A549 (cell line): ENCODE measurements around the gene PRSS8. TPM values are rescaled to one million over a fixed set of nuclear protein-coding genes. Genes with fewer than 3 reads are reported as not detected.

ENCODE experiments used
- ATAC-seq, 2 experiments: fragments of 200-7000 bp in 1 of 2; fragments of >200 bp in 1 of 2; cut with Nextera tagmentation in 1 of 2; cut with Tn5 transposase in 1 of 2; 3 replicates each; pipeline versions ENCODE4 v1.8.0 to v1.9.1; 2018 to 2020; ENCODE audit warnings: mild to moderate bottlenecking in 1 of 2, moderate library complexity in 1 of 2
- CTCF ChIA-PET: fragments of 300-600 bp; sonication (Branson Sonifier 250); formaldehyde crosslinking; extraction: SDS; loops from one replicate; lab custom pipeline; 2021; ENCODE audit warnings: antibody characterized with exemption, inconsistent platforms; lab: Yijun Ruan, JAX
- POLR2A ChIA-PET: fragments of 350-600 bp; formaldehyde crosslinking; extraction: SDS; loops from one replicate; lab custom pipeline; 2021; ENCODE audit warnings: antibody characterized with exemption, inconsistent platforms; lab: Yijun Ruan, JAX
- DNase-seq, 2 experiments: peaks; one replicate each; pipeline versions ENCODE4 v3.0.0 to v3.0.0-alpha.2; 2011 to 2016; ENCODE audit warnings: low read depth in 1 of 2, low spot score in 1 of 2
- FAIRE-seq: peaks from 2 replicates; lab custom pipeline; 2011; peaks lifted over from hg19 to GRCh38; lab: Jason Lieb, UNC
- H3K27ac ChIP-seq, 2 experiments: fragments of >200 bp; sonication (Bioruptor Twin); formaldehyde crosslinking; 3 replicates each; pipeline ENCODE4 v1.5.1; 2016 to 2017
- H3K4me1 ChIP-seq: fragments of >200 bp; sonication (Bioruptor Twin); formaldehyde crosslinking; 3 replicates; pipeline ENCODE4 v1.6.1; 2016
- H3K4me2 ChIP-seq: fragments of >200 bp; sonication (Bioruptor Twin); formaldehyde crosslinking; 3 replicates; pipeline ENCODE4 v1.6.1; 2016
- H3K4me3 ChIP-seq: fragments of >200 bp; sonication (Bioruptor Twin); formaldehyde crosslinking; 3 replicates; pipeline ENCODE4 v1.5.1; 2016
- H3K9me3 ChIP-seq: fragments of >200 bp; sonication (Bioruptor Twin); formaldehyde crosslinking; 3 replicates; pipeline ENCODE4 v1.6.1; 2016
- CBX2 ChIP-seq: fragments of 200-600 bp; sonication (generic); IDR thresholded peaks from 2 replicates; pipeline ENCODE4 v1.6.1; 2016; ENCODE audit warnings: low read depth, mild to moderate bottlenecking, borderline replicate concordance
- CHD2 ChIP-seq: fragments of 150-350 bp; IDR thresholded peaks from 2 replicates; pipeline ENCODE4 v1.6.1; 2014; ENCODE audit warnings: low read length; ENCODE audit not compliant: partially characterized antibody
- CHD4 ChIP-seq: fragments of 200-600 bp; sonication (generic); IDR thresholded peaks from 2 replicates; pipeline ENCODE4 v1.6.1; 2016; ENCODE audit warnings: antibody characterized with exemption, mild to moderate bottlenecking, borderline replicate concordance
- EP300 ChIP-seq, 2 experiments: fragments of >200 bp; sonication (Bioruptor Twin); formaldehyde crosslinking; IDR thresholded peaks; 2 replicates in 1 of 2; 3 replicates in 1 of 2; pipeline ENCODE4 v1.6.1; 2016 to 2017
- FOSB ChIP-seq: fragments of 250-450 bp; sonication (Bioruptor Pico); IDR thresholded peaks from 2 replicates; pipeline ENCODE4 v1.5.0; 2020; ENCODE audit warnings: mild to moderate bottlenecking, moderate library complexity
- FOSL2 ChIP-seq, 2 experiments: fragments of 450-650 bp in 1 of 2; fragments of >200 bp in 1 of 2; sonication (Bioruptor Twin) in 1 of 2; formaldehyde crosslinking; IDR thresholded peaks; 2 replicates each; pipeline versions ENCODE4 v1.5.0 to v1.6.1; 2016 to 2020; ENCODE audit warnings: mild to moderate bottlenecking in 1 of 2, moderate library complexity in 1 of 2
- FOXS1 ChIP-seq: fragments of 250-450 bp; sonication (Bioruptor Pico); IDR thresholded peaks from 2 replicates; pipeline ENCODE4 v1.5.0; 2020; ENCODE audit warnings: mild to moderate bottlenecking, moderate library complexity
- HOXA7 ChIP-seq: fragments of 250-450 bp; sonication (Bioruptor Pico); IDR thresholded peaks from 2 replicates; pipeline ENCODE4 v1.5.0; 2020; ENCODE audit warnings: mild to moderate bottlenecking, moderate library complexity
- HOXB13 ChIP-seq: fragments of 250-450 bp; sonication (Bioruptor Pico); IDR thresholded peaks from 2 replicates; pipeline ENCODE4 v1.5.0; 2020; ENCODE audit warnings: low read depth, mild to moderate bottlenecking, moderate library complexity
- HOXB5 ChIP-seq: fragments of 250-450 bp; sonication (Bioruptor Pico); IDR thresholded peaks from 2 replicates; pipeline ENCODE4 v1.5.0; 2020; ENCODE audit warnings: mild to moderate bottlenecking, moderate library complexity
- JUN ChIP-seq, 2 experiments: fragments of >200 bp; sonication (Bioruptor Twin); formaldehyde crosslinking; IDR thresholded peaks; 2 replicates in 1 of 2; 3 replicates in 1 of 2; pipeline ENCODE4 v1.6.1; 2016 to 2017
- JUNB ChIP-seq: fragments of >200 bp; sonication (Bioruptor Twin); formaldehyde crosslinking; IDR thresholded peaks from 2 replicates; pipeline ENCODE4 v1.6.1; 2016
- KDM1A ChIP-seq: fragments of 200-600 bp; sonication (generic); IDR thresholded peaks from 2 replicates; pipeline ENCODE4 v1.6.1; 2016; ENCODE audit warnings: low read depth, mild to moderate bottlenecking
- KDM5A ChIP-seq: fragments of 200-600 bp; sonication (generic); IDR thresholded peaks from 2 replicates; pipeline ENCODE4 v1.6.1; 2016; ENCODE audit warnings: antibody characterized with exemption, mild to moderate bottlenecking
- MAFK ChIP-seq: fragments of 450-650 bp; IDR thresholded peaks from 2 replicates; pipeline ENCODE4 v1.6.1; 2014; ENCODE audit not compliant: partially characterized antibody
- NFE2L2 ChIP-seq: fragments of 150-350 bp; conservative IDR thresholded peaks from 2 replicates; pipeline ENCODE4 v1.6.1; 2014; ENCODE audit warnings: low read length
- POLR2AphosphoS2 ChIP-seq: conservative IDR thresholded peaks from 2 replicates; pipeline ENCODE4 v1.6.1; 2012; ENCODE audit warnings: low read length, improper control_type of control experiment, inconsistent platforms
- RFX5 ChIP-seq: fragments of 450-650 bp; IDR thresholded peaks from 2 replicates; pipeline ENCODE4 v1.7.1; 2014; ENCODE audit warnings: antibody characterized with exemption, mild to moderate bottlenecking, moderate library complexity
- SMC3 ChIP-seq: fragments of >200 bp; sonication (Bioruptor Twin); formaldehyde crosslinking; IDR thresholded peaks from 3 replicates; pipeline ENCODE4 v1.6.1; 2018; ENCODE audit warnings: inconsistent platforms
- TFCP2L1 ChIP-seq: fragments of 250-450 bp; sonication (Bioruptor Pico); IDR thresholded peaks from 2 replicates; pipeline ENCODE4 v1.5.0; 2021; ENCODE audit warnings: mild to moderate bottlenecking
- ZNF302 ChIP-seq: fragments of 250-450 bp; sonication (Bioruptor Pico); IDR thresholded peaks from 2 replicates; pipeline ENCODE4 v1.9.0; 2021; ENCODE audit warnings: inconsistent platforms, mild to moderate bottlenecking, moderate library complexity
- ZSCAN20 ChIP-seq: fragments of 250-450 bp; sonication (Bioruptor Pico); IDR thresholded peaks from 2 replicates; pipeline ENCODE4 v1.8.0; 2022; ENCODE audit warnings: mild to moderate bottlenecking, moderate library complexity
- WGBS: methylation state at CpG from one replicate; pipeline ENCODE4 v1.1.6; 2017; ENCODE audit errors: missing lambda C conversion rate; 5-methylcytosine and 5-hydroxymethylcytosine counted together
- polyA plus RNA-seq, 4 experiments: library from polyadenylated mRNA; depleted of rRNA in 3 of 4; stranded (reverse); fragments of >200 nt; fragmentation: RNase III in 1 of 4; extraction: RNeasy Plus Mini Kit Qiagen cat#74134 plus additional on column Dnase treatment in 1 of 4; gene quantifications; 2 replicates in 3 of 4; 3 replicates in 1 of 4; pipeline ENCODE4 v1.2.3, GENCODE V29; 2011 to 2017
- TF ChIP-seq, protein P1 (sequence below): IDR thresholded peaks from 2 replicates; pipeline ENCODE4 v1.6.1; 2012
- TF ChIP-seq, protein P2 (sequence below): fragments of >200 bp; sonication (Bioruptor Twin); formaldehyde crosslinking; IDR thresholded peaks from 3 replicates; pipeline ENCODE4 v1.6.1; 2016
- TF ChIP-seq, protein P3 (sequence below): fragments of >200 bp; sonication (Bioruptor Twin); formaldehyde crosslinking; IDR thresholded peaks from 2 replicates; pipeline ENCODE4 v1.6.1; 2016
- TF ChIP-seq, protein P4 (sequence below): fragments of 450-650 bp; IDR thresholded peaks from 2 replicates; pipeline ENCODE4 v1.6.1; 2014; ENCODE audit warnings: antibody characterized with exemption
- TF ChIP-seq, protein P5 (sequence below): fragments of >200 bp; sonication (Bioruptor Twin); formaldehyde crosslinking; IDR thresholded peaks from 3 replicates; pipeline ENCODE4 v1.5.1; 2016

PRSS8 gene
- polyA plus RNA-seq, 2 of the 4 experiments (the other 2 are of a cell fraction) = 0.08 to 0.09 TPM

DNA sequence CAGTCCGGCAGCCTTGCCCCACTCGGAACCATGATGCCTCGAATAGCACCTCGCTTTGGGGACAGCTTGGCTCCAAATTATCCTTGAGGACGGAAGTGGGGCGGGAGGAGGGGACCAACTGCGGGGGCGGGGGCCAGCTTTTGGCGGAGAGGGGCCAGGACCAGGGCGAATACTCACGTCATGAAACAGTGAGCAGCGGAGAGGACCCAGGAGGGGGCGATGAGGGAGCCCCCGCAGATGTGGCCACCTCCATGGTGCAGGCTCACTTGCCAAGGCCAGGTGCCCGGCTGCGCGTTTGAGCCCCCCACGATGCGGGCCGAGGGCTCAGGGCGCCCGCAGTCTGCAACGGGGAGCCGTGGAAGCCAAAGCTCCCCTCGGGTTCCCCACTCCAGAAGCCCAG is 13.4 kb upstream of the PRSS8 start:
- POLR2A ChIA-PET = no interaction called here
- CTCF ChIA-PET = interaction anchor here (1.0 to 1.3 kb wide), 2 partner anchors 15 to 164 kb away, joined by 3 to 7 read pairs; partner anchors contain the start of gene HSD3B7
- TF ChIP-seq EP300 (IDR thresholded peaks at IDR 0.05) (no peak), ZNF302 (CRISPR knock-in tag) (no peak), CBX2 (no peak), ZSCAN20 (no peak), HOXA7 (CRISPR knock-in tag) (no peak), JUN (IDR thresholded peaks at IDR 0.05) (no peak), TFCP2L1 (CRISPR knock-in tag) (no peak), JUNB (no peak)
- TF ChIP-seq, protein P1, sequence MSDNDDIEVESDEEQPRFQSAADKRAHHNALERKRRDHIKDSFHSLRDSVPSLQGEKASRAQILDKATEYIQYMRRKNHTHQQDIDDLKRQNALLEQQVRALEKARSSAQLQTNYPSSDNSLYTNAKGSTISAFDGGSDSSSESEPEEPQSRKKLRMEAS = no peak
- H3K4me1 ChIP-seq = 0 out of 3 replicates have a peak, but pooled peaks cover 3% of the 10 kb centered on the region
- no peak overlapping the region for H3K27ac ChIP-seq
- H3K9me3 ChIP-seq = no peaks in the 10 kb centered on the region
- DNase-seq (no peak), FAIRE-seq (no peak), ATAC-seq (no peak)
- no peak overlapping the region for H3K4me3 ChIP-seq
- no peak overlapping the region for H3K4me2 ChIP-seq
- WGBS = 92% methylated on average over 20 of the region's 25 CpGs

DNA sequence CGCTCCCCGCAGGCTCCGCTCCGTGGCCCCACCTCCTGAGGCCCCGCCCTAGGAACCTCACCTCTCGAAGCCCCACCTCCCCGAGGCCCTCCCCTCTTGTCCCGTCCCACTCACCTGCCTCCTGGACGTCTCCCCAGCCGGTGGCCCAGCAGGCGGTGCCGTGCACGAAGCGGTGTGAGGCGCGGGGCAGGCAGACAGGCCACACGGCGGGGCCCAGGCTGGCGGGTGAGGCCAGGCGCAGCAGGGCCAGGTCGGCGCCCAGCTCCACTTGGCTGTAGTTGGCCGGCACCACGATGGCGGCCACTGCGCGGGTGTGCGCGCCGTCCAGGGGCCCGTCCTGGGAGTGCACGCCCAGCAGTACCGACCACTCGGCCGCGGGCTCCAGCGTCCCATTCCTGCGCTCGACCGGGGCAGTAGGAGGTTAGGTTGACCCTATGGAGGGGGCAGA is 12.8 kb upstream of the PRSS8 start:
- 0 out of 6 replicates have a peak, but pooled peaks of 1 of the 2 experiments have one; percentile 7 for ATAC-seq
- Histone ChIP-seq H3K4me1 (0 out of 3 replicates have a peak, but pooled peaks cover 3% of the 10 kb centered on the region), H3K27ac (no peak overlapping the region), H3K4me3 (no peak overlapping the region), H3K4me2 (no peak overlapping the region), H3K9me3 (no peaks in the 10 kb centered on the region)
- POLR2A ChIA-PET = no interaction called here
- TF ChIP-seq, protein P2, sequence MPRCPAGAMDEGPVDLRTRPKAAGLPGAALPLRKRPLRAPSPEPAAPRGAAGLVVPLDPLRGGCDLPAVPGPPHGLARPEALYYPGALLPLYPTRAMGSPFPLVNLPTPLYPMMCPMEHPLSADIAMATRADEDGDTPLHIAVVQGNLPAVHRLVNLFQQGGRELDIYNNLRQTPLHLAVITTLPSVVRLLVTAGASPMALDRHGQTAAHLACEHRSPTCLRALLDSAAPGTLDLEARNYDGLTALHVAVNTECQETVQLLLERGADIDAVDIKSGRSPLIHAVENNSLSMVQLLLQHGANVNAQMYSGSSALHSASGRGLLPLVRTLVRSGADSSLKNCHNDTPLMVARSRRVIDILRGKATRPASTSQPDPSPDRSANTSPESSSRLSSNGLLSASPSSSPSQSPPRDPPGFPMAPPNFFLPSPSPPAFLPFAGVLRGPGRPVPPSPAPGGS = no peak
- TF ChIP-seq JUN (IDR thresholded peaks at IDR 0.05) (no peak), SMC3 (no peak), CBX2 (no peak), RFX5 (no peak), HOXB5 (CRISPR knock-in tag) (no peak), TFCP2L1 (CRISPR knock-in tag) (no peak)
- TF ChIP-seq, protein P3, sequence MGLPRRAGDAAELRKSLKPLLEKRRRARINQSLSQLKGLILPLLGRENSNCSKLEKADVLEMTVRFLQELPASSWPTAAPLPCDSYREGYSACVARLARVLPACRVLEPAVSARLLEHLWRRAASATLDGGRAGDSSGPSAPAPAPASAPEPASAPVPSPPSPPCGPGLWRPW = no peak
- TF ChIP-seq, protein P4, sequence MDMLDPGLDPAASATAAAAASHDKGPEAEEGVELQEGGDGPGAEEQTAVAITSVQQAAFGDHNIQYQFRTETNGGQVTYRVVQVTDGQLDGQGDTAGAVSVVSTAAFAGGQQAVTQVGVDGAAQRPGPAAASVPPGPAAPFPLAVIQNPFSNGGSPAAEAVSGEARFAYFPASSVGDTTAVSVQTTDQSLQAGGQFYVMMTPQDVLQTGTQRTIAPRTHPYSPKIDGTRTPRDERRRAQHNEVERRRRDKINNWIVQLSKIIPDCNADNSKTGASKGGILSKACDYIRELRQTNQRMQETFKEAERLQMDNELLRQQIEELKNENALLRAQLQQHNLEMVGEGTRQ = no peak
- 75% methylated on average over 7 of the region's 40 CpGs for WGBS
- DNase-seq = no peak
- CTCF ChIA-PET = interaction anchor here (1.3 kb wide), 1 partner anchor 163 kb away, joined by 7 read pairs; the partner anchor contains the start of gene HSD3B7
- FAIRE-seq = no peak

DNA sequence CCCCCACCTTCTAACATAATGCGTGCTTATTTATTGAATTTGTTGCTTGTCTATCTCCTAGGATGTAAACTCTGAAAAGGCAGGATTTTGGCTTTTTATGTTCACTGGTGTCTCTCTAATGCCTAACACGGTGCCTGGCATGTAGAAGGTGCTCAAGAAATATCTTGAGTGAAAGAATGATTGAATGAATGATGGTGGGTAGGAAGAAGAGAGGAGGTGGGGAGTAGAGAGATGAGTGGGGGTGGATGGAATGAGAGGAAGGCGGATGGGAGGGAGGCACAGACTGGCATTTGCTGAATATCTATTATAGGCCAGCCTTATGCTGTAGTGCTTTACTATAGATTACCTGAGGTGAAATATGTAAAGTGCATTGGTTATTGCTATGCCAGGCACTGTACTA is 12.0 kb upstream of the PRSS8 start:
- no peak for ATAC-seq
- TF ChIP-seq KDM5A = no peak
- TF ChIP-seq CBX2 = no peak
- TF ChIP-seq, protein P5, sequence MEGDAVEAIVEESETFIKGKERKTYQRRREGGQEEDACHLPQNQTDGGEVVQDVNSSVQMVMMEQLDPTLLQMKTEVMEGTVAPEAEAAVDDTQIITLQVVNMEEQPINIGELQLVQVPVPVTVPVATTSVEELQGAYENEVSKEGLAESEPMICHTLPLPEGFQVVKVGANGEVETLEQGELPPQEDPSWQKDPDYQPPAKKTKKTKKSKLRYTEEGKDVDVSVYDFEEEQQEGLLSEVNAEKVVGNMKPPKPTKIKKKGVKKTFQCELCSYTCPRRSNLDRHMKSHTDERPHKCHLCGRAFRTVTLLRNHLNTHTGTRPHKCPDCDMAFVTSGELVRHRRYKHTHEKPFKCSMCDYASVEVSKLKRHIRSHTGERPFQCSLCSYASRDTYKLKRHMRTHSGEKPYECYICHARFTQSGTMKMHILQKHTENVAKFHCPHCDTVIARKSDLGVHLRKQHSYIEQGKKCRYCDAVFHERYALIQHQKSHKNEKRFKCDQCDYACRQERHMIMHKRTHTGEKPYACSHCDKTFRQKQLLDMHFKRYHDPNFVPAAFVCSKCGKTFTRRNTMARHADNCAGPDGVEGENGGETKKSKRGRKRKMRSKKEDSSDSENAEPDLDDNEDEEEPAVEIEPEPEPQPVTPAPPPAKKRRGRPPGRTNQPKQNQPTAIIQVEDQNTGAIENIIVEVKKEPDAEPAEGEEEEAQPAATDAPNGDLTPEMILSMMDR = no peak
- TF ChIP-seq FOSL2 (IDR thresholded peaks at IDR 0.05) = no peak
- no peak for TF ChIP-seq FOSL2 (CRISPR knock-in tag; IDR thresholded peaks at IDR 0.05)
- TF ChIP-seq FOXS1 (CRISPR knock-in tag) = no peak
- no peak for TF ChIP-seq RFX5
- TF ChIP-seq KDM1A = no peak
- no peak for TF ChIP-seq CHD4
- no peak for TF ChIP-seq ZSCAN20
- no peak for TF ChIP-seq CHD2
- no peak for TF ChIP-seq TFCP2L1 (CRISPR knock-in tag)
- no peak for TF ChIP-seq HOXB13 (CRISPR knock-in tag)
- TF ChIP-seq SMC3 = no peak
- no peak for TF ChIP-seq NFE2L2
- TF ChIP-seq FOSB (CRISPR knock-in tag) = no peak
- TF ChIP-seq MAFK = no peak
- TF ChIP-seq POLR2AphosphoS2 = no peak
- WGBS = 68% methylated on average over 3 of the region's 3 CpGs
- Histone ChIP-seq H3K4me2 (no peak overlapping the region), H3K9me3 (no peaks in the 10 kb centered on the region), H3K4me1 (peaks cover 8% of the 10 kb centered on the region; the same call in 2 of the 3 replicates), H3K27ac (no peak overlapping the region), H3K4me3 (no peak overlapping the region)
- ChIA-PET POLR2A (no interaction called here), CTCF (interaction anchor here (1.4 kb wide), 1 partner anchor 10 kb away, joined by 3 read pairs; no protein-coding TSS in a partner anchor)
- DNase-seq = no peak
- FAIRE-seq = no peak
